ENCODE data around the gene RTN4RL2. TPM values are rescaled to one million over a fixed set of nuclear protein-coding genes. Genes with fewer than 3 reads are reported as not detected.

Gene RTN4RL2
- total RNA-seq, 1 experiment from 2014 or later, result 0.26 TPM

DNA sequence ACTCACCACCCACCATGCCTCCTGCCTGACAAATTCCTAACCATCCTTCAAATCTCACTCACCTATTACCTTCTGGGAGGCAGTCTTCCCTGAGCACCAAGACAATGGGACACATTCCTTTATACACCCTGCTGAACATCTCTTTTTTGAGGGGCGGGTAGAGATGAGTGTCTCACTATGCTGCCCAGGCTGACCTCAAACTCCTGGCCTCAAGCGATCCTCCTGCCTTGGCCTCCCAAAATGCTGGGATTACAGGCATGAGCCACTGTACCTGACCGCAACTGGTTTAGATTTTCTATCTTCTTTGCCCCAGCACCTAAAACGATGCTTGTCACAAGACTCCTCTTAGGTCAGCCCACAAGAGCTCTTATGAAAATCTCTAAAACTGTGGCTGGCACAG, 63.1 kb downstream of the RTN4RL2 start:
- no peaks in the 10 kb centered on the region for H3K27me3 ChIP-seq
- no peaks in the 10 kb centered on the region for H3K4me1 ChIP-seq
- H3K9me3 ChIP-seq (replicated peaks), result no peaks in the 10 kb centered on the region
- H3K36me3 ChIP-seq, result 0 out of 2 replicates have a peak, but pooled peaks cover 2% of the 10 kb centered on the region
- H3K4me3 ChIP-seq, result no peak overlapping the region
- no peak for DNase-seq
- H3K27ac ChIP-seq, result no peak overlapping the region

Other genes with a start within 250 kb of the RTN4RL2 start
- 0.08 and 0.13 TPM in 2 replicates for gene APLNR, start 223.3 kb upstream of the RTN4RL2 start, total RNA-seq (2014; rRNA removed; shearing (Covaris generic))
- 53.5 and 70.9 TPM in 2 replicates for gene TNKS1BP1, start 135.6 kb upstream of the RTN4RL2 start, total RNA-seq (2014; rRNA removed; shearing (Covaris generic))
- 248 and 249 TPM in 2 replicates for gene SSRP1, start 124.6 kb upstream of the RTN4RL2 start, total RNA-seq (2014; rRNA removed; shearing (Covaris generic))
- gene P2RX3, start 122.2 kb upstream of the RTN4RL2 start, total RNA-seq (2014; rRNA removed; shearing (Covaris generic)), result not detected in 2 replicates
- not detected in 2 replicates for gene PRG3, start 79.4 kb upstream of the RTN4RL2 start, total RNA-seq (2014; rRNA removed; shearing (Covaris generic))
- not detected in 2 replicates for gene PRG2, start 69.9 kb upstream of the RTN4RL2 start, total RNA-seq (2014; rRNA removed; shearing (Covaris generic))
- 0.12 TPM in 1 of 2 replicates, not detected in the other for gene SLC43A3, start 33.4 kb upstream of the RTN4RL2 start, total RNA-seq (2014; rRNA removed; shearing (Covaris generic))
- gene SLC43A1, start 55.2 kb downstream of the RTN4RL2 start, total RNA-seq (2014; rRNA removed; shearing (Covaris generic)), result 8.8 and 9.5 TPM in 2 replicates
- gene TIMM10, start 70.2 kb downstream of the RTN4RL2 start, total RNA-seq (2014; rRNA removed; shearing (Covaris generic)), result 93.2 and 147 TPM in 2 replicates
- 4.5 and 5.6 TPM in 2 replicates for gene SMTNL1, start 77.1 kb downstream of the RTN4RL2 start, total RNA-seq (2014; rRNA removed; shearing (Covaris generic))
- 36.9 and 39.9 TPM in 2 replicates for gene UBE2L6, start 107.1 kb downstream of the RTN4RL2 start, total RNA-seq (2014; rRNA removed; shearing (Covaris generic))
- gene SERPING1, start 137.2 kb downstream of the RTN4RL2 start, total RNA-seq (2014; rRNA removed; shearing (Covaris generic)), result 12.3 and 13.8 TPM in 2 replicates
- gene YPEL4, start 189.4 kb downstream of the RTN4RL2 start, total RNA-seq (2014; rRNA removed; shearing (Covaris generic)), result 0.04 TPM in 1 of 2 replicates, not detected in the other
- 26.5 and 27.4 TPM in 2 replicates for gene CLP1, start 197.2 kb downstream of the RTN4RL2 start, total RNA-seq (2014; rRNA removed; shearing (Covaris generic))
- 45.6 and 46.6 TPM in 2 replicates for gene ZDHHC5, start 207.6 kb downstream of the RTN4RL2 start, total RNA-seq (2014; rRNA removed; shearing (Covaris generic))

Measured in SJCRH30 (cell line).